NCI-H460 (cell line): ENCODE results near the gene HYCC2. TPM values are rescaled to one million over a fixed set of nuclear protein-coding genes. Genes with fewer than 3 reads are reported as not detected.
"Not testable (repeated sequence)": the region's sequence is repeated elsewhere in the genome, so short reads cannot be mapped to it uniquely, and the experiment has no call there.

Experiments
- DNase-seq: peaks from one replicate; pipeline ENCODE4 v3.0.0-alpha.2; 2016; ENCODE audit warnings: low read depth; ENCODE audit errors: extremely low read depth
- polyA plus RNA-seq: library from polyadenylated mRNA; depleted of rRNA; stranded (reverse); fragments of >200 nt; gene quantifications from 2 replicates; pipeline ENCODE4 v1.2.3, GENCODE V29; 2014; cell fraction: nucleus; rRNA removed
- total RNA-seq: library from RNA; depleted of rRNA; stranded (reverse); fragments of >200 nt; shearing (Covaris generic); gene quantifications from 2 replicates; pipeline ENCODE4 v1.2.3, GENCODE V29; 2014; rRNA removed

HYCC2 gene
- total RNA-seq = 6.6 and 8.6 TPM in 2 replicates
- polyA plus RNA-seq = 4.6 and 5.3 TPM in 2 replicates

DNA sequence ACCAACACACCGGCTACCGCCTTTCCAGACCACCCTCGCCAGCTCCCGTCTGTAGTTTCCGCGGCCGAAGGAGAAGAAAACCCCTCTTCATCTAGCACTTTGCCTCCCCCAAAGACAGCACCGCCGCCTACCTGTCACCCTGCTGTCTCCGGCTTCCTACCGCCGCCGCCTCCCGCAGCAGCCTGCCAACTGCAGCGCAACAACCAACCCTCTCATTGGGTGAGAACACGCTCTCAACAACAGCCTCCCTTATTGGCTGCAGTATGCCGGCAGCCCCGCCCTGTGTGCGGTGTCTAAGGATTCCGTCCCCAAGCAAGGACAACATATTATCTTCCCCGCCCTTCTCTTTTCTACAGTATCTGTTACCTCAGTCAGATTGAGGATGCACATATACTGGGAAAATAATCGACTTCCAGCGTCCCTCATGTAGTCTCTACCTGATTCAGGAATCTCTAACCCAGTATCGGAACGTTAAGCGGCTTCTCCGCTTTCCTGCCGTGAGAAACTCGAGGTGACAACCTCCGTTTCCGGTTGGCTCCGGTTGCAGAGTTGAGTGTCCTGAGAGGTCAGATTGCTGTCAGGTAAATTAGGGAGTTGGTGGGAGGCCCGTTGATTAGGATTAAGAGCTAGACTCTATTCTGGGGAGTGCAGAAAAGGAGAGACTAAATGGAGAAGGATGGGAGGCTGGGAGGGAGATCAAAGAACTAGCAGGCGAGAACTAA, at the start of gene HYCC2, which contains the start of gene NDUFB3:
TSS of gene HYCC2 (minus strand) at position 193 of the 722 bp plus-strand sequence. CDS start 47,662 bp downstream, outside the sequence.
TSS of gene NDUFB3 (plus strand) at position 523 of the 722 bp plus-strand sequence. CDS start 6,882 bp downstream, outside the sequence.
- peak; percentile 94 for DNase-seq

DNA sequence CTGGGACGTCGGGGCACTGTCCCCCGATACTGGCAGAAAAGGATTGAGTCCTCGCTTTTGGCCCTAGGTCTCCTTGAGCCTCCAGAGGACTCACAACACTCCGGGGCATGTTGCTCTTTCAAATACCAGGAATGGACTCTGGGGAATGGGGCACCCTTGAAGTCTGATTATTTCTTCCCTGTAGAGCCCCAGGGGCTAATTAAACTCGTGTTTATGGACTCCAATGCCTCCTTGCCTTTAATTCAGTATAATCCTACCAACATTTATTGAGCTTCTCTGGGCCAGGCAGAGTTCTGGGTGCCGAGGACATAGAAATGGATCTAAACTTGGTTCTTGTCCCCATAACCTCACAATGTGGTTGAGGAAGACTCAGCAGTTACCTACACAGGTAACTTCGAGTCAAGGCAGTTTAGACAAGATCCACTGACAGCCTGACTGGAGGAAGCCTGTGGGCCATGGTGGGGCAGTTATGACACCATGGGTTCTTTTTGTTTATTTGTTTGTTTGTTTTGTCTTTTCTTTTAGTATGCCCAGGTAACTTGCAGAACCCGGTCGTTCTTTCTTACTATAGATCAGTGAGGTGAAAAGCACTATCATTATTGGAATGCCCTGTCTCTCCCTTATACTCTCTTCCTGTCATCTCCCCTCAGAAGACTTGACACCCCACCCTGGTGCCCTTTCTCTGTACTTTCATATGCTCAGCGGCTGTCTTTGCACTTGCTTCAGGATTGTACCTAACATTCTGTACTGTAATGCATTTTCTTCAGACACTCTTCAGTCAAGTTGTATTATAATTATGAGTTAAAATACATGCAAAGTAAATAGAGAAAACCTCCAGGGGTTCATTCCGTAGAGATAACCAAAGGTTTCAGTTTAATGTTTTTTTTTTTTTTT, 47.7 kb upstream of the HYCC2 start:
- DNase-seq = peak; percentile 57

- DNase-seq = peak; percentile 80
These were observed 46.9 kb upstream of the HYCC2 start for GRCh38 chr2:201118121-201118960.

- not testable (repeated sequence) for DNase-seq
These were observed 46.2 kb upstream of the HYCC2 start for GRCh38 chr2:201117735-201118094.

DNA sequence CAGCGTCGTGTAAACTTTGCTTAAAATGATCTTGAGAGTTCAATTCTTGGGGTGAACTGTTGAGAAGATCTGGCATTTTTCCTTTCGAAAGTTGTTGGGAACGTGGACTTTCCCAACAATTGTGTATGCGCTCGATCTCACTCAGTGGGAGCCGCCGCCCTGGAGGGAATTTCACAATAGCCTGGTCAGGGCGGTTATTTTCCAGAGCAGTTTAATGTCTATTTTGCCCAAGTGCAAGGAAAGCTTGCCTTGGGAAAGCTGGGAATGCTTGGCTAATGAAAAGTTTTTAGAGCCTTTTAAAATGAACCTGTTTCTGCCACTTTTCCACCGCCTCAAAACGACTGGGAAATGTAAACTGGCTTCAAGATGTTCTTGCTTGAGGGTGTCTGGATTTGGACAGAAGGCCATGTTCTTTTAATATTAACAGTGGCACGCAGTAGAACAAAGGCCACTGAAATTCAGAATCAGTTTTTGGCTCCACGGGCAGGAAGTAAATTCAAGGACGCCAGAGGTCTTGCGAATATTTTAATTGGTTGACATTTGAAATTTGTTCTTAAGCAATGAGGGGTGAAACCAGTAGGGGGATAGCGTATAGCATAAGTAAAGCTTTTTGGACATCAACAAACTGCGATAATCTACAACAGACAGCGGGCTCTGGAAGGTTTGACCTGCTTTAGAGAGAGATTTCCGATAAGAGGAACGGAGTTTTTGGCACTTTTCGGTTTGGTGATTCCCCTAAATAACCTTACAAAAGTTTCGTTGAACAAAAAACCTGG, 45.7 kb upstream of the HYCC2 start:
- DNase-seq = peak; percentile 65

DNA sequence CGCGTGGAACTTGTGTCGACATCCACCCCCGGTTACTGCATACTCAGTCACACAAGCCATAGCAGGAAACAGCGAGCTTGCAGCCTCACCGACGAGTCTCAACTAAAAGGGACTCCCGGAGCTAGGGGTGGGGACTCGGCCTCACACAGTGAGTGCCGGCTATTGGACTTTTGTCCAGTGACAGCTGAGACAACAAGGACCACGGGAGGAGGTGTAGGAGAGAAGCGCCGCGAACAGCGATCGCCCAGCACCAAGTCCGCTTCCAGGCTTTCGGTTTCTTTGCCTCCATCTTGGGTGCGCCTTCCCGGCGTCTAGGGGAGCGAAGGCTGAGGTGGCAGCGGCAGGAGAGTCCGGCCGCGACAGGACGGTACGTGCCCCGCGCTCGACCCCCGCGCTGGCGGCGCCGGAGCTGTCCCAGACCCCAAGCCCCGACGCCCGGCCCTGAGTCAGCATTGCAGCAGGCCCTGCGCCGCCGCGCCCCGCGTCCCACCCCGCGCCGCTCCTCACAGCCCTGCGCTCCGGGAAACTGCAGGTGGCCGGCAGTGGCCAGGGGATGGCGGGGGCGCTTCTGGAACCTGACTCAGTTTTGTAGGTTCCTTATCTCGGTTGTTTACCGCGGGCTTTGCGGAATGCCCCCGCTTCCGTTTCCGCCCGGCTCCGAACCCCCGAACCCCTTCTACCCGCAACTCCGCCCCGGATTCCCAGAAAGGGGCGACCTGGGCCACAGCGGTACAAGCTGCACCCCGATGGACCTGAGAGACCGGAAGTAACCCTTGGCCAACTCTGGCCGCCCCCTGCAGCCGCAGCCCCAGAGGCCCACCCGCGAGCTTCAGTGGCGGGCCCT, 44.9 kb upstream of the HYCC2 start, which contains the start of gene CFLAR:
TSS of gene CFLAR (plus strand) at position 50 of the 844 bp plus-strand sequence. CDS start 13,702 bp downstream, outside the sequence.
- peak; percentile 48 for DNase-seq

- no peak for DNase-seq
These were observed 43.4 kb upstream of the HYCC2 start for GRCh38 chr2:201114846-201115245.

DNA sequence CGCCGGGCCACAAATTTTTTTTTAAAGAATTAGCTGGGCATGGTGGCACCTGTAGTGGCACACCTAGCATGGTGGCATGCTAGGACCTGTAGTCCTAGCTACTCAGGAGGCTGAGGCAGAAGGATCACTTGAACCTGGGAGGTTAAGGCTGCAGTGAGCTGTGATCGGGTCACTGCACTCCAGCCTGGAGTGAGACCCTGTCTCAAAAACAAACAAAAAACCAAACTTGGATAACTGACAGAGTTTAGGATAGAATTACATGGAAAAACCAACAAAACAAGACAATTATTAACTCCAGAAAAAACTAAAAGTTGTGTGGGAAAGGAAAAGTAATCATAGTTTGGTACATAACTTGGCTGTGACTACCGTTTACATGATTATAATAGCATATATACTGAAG, 42.9 kb upstream of the HYCC2 start:
- no peak for DNase-seq

DNA sequence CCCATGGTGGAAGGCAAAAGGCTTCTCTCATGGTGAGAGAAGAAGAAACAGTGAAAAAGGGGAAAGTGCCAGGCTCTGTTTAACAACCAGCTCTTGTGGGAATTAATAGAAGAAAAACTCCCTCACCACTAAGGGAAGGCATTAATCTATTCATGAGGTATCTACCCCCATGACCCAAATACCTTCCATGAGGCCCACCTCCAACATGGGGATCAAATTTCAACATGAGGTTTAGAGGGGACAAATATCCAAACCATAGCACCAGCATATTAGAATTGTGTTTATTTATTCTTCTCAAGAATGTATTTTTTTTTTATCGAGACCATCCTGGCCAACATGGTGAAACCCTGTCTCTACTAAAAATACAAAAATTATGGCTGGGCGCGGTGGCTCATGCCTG, 39.6 kb upstream of the HYCC2 start:
- no peak for DNase-seq

GRCh38 chr2:201110615-201111014, 39.1 kb upstream of the HYCC2 start:
- DNase-seq = no peak

GRCh38 chr2:201109186-201109585, 37.7 kb upstream of the HYCC2 start:
- DNase-seq = no peak

DNA sequence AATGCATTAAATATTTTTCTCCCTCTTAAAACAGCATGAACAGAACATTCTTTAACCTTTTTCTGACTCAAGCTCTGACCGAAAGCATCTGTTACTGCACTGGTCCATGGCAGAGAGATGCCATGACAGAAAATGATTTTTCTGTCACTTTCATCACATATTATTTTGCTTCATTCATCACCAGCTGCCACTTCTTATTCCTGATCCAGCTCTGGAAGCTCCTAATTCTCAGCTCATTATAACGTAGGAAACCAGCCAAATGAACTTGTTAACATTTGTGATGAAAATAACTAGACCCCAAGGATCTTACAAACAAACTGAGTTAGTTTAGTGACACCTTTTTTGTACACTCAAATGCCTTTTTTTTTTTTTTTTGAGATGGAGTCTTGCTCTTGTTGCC, 36.9 kb upstream of the HYCC2 start:
- DNase-seq = no peak

DNA sequence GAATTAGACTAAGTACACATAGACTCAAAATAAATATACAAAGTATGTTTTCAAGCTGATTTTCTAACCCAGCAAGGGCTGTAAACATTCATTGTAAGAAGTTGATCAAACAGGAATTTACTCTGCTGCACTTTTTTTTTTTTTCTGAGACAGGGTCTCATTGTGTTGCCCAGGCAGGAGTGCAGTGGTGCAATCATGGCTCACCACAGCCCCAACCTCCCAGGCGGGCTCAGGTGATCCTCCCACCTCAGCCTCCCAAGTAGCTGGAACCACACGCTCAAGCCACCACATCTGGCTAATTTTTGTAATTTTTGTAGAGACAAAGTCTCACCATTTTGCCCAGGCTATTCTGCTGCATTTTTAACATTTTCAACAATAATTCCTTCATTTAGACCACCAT, 36.2 kb upstream of the HYCC2 start:
- no peak for DNase-seq

DNA sequence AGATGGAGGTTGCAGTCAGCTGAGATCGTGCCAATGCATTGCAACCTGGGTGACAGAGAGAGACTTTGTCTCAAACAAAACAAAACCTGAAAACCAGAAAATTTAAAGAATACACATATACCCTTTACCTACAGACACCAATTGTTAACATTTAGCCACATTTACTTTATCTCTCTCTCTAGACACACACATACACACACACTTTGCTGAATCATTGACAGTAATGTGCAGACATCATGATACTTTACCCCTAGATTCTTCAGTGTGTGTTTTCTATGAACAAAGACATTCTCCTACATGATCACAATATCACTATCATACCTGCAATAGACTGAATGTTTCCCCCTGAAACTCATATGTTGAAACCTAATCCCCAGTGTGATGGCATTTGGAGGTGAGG, 34.3 kb upstream of the HYCC2 start:
- no peak for DNase-seq

DNA sequence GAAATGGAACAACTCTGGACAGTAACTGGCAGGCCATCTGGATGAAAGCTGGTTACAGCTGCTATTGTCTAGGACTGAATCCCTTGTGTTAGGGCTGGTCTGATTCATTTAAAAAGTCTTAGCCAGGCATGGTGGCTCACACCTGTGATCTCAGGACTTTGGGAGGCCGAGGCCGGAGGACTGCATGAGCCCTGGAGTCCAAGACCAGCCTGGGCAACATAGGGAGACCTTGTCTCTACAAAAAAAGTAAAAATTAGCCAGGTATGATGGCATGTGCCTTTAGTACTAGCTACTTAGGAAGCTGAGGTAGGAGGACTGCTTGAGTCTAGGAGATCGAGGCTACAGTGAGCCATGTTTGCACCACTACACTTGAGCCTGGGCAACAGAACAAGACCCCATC, 29.0 kb upstream of the HYCC2 start:
- DNase-seq = no peak

GRCh38 chr2:201093573-201093972, 22.1 kb upstream of the HYCC2 start:
- no peak for DNase-seq

- DNase-seq = no peak
These were observed 19.1 kb upstream of the HYCC2 start for GRCh38 chr2:201090574-201090973.

- no peak for DNase-seq
These were observed 13.4 kb upstream of the HYCC2 start for GRCh38 chr2:201084863-201085262.

DNA sequence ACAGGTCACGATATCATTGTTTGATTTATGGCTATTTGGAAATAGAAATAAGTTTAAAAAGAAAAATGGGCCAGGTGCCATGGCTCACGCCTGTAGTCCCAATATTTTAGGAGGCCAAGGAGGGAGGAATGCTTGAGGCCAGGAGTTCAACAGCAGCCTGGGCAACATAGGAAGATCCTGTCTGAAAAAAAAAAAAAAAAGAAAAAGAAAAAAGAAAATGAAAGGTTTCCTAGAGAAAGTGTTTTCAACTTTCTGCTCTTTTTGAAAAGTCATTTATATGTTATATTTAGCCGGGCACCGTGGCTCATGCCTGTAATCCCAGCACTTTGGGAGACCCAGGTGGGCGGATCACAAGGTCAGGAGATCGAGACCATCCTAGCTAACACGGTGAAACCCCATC, 3.5 kb upstream of the HYCC2 start:
- DNase-seq = no peak
